NCI-H128 (cell line): ENCODE measurements around the gene KCNJ2.

Experiments used
- DNase-seq: peaks from one replicate; lab custom pipeline; 2025; ENCODE audit not compliant: unreplicated experiment; lab: John Stamatoyannopoulos, UW

Gene KCNJ2

DNA sequence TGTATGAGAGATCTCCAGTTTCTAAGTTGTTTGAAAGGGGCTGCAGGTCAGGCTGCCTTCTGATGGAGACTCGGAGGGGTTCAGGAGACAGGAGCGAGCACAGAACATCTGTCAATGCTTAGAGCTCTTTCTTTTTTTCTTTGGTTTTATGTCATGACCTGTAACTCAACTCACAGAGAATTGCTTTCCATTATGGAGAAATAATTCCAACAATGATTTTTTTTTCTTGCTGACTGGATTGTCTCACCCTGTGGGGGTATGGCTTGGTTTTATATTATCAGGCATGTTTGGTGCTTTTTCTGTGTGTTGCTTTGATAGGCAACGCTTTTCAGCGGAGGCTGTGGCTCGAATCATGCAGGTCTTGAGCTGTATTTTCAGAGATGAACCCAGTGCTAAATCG is 10.7 kb upstream of the KCNJ2 start:
- no peak for DNase-seq

DNA sequence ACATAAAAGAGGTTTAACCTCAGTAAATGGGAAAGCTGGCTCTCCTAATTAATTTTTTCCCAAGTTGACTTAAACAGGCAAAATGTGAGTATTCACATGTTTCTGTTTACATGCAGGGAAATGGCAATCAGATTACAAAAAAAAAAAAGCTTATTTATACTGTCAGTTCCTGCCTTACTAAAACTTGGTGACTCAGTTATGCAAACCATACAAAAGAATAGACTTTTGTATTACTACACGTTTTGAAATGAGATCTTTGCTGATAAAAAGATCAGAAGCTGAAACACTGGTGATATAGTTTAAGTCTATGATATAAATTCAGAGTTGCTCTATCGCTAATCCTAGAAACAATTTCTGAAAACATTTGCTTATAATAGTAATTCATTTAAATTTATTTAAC is 9.4 kb upstream of the KCNJ2 start:
- DNase-seq = no peak

DNA sequence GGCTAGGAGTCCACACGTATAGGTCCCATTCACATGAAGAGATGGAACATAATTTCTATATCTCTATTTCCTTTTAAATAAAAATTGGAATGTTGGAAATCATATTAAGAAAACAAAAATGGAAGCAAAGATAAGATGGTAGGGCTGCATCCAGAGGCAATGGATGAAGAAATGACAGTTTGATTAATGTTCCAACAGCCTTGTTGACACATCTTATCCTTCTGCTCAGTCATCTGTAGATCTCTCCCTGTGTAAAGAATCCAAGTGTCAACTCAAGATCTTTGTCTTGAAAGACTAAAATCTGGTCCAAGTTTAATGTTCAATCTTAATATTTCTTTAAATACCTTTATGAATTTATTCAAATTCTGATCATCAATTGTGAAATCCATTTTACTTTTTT is 7.8 kb upstream of the KCNJ2 start:
- no peak for DNase-seq

DNA sequence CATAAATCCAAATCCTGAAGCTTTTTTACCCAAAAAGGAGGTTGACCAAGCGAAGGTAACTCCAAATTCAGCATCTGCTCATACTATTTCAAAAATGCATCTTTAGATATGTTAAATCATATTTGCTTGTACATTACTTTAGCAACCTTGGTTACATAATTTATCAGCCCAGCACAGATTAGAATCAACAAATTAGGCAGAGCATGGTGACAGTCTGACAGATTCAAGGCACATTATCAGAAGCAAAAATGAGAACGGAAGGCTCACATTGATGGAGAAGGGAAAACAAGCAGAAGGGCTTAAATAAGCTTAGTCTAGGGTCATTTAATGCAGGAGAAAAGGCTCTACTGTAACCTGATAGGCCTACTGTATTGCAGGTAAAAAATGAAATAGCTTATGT is 3.9 kb upstream of the KCNJ2 start:
- DNase-seq = no peak

DNA sequence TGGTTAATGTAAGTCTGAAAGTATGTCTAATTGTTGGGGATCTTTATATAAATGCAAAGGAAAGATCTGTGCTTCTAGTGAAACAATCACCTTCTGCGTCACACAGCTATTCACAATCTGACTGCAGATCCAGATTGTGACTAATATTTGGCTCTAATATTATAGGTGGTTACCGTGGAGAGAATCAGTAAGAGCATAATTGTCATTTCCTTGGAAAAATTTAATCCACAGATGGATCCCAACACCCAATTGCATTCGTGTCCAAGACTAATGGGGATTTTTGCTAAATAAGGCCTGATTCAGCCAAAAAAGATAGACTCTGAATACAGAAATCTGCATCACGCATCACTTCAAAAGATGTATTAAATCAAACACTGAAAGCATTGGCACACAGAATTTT is 2.7 kb upstream of the KCNJ2 start:
- no peak for DNase-seq

DNA sequence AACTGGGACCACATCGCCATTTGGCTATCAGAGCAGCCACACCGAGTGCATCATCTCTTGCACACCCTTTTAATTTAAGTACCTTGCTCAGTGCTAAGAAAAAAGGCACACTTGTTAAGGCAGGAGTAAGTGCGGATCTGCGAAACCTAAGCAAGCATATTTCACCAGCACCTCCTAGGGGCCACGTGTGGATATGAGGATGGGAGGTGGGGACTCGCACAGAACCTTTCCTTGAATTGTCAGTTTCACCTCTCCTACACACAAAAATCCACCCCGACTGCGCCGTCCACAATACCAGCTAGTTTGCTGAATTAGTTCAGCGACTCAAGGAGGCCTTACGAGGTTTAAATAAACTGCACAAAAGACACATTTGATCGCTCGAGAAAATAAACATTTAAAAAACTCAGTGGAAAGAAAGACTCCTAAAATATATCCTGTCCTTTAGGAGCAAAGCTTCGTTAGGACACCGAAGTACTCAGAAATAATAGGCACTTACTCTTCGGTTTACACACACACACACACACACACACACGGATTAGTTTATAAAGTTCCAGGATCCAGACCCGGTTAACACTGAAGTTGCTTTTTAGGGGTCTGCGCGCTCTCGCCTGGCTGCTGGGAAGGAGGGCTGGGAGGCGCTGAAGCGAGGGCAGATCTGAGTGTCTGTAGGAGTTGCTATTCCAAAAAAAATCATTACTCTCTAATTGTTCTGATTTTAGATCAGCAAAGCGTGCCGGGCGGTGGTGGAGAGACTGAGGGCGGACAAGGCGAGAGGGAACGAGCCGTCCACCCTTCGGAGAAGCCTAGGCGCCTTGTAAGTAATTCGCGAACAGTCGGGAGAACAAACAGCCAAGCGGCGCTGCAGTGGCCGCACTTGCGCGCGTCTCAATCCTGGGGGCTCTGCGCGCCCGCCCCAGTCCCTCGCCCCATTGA is 1.0 kb upstream of the KCNJ2 start:
- DNase-seq = no peak

DNA sequence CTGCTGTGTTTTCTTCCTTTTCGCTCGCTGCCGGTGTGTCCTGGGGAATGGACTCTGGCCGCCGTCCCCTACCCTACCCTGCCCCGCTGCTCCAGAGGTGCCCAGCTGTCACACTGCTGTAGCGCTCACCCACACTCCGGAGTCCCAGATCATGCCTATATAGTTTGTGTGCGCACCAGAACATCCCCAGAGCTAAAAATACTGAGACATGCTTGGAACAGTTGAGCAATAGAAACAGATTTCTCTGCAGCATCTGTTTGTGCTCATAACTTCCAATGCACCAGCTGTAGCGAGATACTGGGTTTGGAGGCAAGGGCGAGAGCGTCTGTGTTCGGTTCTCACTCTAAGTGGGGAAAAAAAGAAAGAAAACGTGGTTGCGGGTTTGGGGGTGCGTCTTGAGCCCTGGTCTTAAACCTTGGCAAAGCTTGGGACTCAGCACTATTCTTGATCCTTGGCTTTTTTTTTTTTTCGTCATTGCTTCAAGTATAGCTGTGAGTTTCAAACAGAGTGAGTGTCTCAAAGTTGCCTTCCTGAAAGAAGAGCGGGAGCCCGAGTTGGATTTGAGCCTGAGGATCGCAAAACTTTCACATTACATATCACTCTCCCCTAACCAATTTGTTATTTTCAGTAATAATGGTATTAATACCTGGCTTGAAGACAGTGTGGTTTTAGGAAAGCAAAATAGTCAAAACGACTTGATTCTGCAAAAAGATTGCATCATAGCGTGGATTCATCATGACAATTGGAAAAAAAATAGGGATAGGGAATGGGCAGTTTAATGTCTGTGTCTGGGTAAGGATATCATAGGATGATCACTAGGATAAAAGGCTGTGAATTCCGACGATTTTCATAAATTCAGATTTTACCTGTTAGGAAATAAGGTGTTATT is 621 bp downstream of the KCNJ2 start:
- no peak for DNase-seq

DNA sequence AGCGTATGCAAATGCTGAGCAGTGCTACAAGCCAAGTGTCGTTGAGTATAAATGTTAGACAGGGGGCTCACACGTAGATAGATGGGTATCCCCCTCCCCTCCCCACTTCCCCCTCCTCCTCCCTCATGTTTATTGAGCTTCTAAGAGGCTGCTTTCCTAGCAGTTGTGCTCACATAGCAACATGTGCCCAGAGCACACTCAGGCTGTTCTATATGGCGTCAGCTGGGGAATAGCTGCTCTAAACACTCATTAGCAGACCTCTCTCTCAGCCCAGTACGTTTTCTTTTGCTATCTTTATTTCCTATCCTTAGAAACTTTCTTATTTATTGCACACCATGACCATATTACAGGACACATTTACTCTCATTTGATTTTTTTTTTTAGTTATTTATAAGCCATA is 1.8 kb downstream of the KCNJ2 start:
- no peak for DNase-seq

DNA sequence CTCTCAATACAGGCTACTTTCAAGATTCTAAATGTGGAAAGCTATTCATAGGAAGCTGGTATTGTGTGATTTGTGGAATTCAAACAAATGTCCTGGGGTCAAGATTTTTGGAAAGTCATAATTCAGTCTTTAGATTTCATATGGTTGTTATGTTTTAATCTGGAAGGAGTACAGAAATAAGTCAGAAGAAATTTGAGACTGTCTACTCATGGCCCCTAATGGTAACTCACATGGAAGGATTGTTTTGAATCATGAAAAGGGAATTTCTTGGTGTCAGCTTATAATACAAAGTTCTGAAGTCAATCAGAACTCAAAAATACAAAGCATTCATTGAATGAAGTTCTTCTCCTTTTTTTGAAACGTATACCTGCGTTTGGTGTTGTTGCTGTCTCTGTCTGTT is 3.1 kb downstream of the KCNJ2 start:
- DNase-seq = no peak

DNA sequence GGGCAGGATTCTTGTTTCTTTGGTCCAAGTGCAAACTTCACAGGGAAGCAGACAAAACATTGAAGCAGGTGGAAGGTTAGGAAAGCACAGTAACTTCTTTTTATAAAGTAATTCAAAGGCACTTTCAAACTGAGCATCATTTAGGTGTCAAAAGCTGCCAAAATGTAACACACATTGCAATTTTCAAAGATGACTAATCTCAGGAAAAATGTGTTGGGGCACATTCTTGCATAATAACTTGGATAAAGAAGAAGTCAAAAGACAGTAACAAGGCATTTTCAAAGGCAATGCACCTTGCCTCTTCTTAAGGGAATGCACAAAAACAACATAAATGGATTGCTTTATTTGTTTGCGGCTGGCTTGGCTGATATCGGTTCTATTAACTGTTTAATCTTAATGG is 3.6 kb downstream of the KCNJ2 start:
- DNase-seq = no peak

DNA sequence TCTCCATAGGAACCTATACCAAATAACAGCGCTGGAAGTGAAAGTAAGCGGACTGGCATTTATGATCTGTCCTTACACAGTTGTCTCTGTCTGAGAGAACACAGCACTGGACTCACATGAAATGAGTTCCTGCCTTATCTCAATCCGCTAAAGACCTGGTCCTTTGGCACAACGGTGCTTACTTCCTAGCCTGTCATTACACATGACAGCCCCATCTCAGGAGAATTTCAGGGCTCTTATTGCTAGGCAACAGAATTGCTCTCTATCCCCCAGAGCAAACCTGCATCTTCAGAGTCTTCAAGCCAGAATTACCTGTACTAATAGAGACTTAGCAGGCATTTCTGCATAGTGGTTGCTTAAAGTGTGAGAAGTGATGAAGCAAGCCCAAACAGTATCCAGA is 4.3 kb downstream of the KCNJ2 start:
- DNase-seq = no peak

DNA sequence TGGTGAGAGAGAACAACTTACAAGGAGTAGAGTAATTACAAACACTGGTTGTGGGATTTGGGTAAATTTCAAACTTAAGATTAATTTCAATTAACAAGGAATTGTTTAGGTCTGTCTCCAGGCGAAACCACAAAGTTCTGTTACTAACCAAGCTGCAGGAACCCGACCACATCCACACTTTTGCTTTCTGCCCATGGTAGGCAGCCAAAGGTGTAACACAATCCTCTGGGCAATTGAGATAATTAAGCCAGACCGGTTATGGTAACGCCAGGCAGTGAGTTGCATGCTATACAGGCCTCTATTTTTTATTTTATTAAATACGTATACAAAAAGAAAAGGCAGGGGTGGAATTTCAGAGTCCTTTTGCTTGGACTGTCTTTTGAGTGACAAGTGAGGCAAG is 12.0 kb downstream of the KCNJ2 start:
- DNase-seq = no peak

DNA sequence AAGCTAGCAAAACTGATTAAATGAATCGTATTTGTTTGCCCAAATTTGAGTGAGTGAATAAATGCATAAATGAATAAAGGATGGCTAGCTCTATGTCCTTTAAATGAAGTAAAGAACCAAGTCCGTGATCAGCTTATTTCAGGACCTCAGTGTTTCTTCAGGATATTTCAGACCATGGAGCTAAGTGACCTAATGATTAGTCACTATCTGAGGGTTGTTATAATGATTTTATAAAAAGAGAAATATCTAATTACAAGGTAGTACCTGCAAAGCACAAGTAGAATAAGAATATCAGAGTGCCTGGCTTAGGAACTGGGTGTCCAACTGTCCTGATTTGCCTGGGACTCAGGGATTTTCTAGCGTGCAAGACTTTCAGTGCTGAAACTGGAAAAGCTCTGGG is 12.5 kb downstream of the KCNJ2 start:
- DNase-seq = no peak

DNA sequence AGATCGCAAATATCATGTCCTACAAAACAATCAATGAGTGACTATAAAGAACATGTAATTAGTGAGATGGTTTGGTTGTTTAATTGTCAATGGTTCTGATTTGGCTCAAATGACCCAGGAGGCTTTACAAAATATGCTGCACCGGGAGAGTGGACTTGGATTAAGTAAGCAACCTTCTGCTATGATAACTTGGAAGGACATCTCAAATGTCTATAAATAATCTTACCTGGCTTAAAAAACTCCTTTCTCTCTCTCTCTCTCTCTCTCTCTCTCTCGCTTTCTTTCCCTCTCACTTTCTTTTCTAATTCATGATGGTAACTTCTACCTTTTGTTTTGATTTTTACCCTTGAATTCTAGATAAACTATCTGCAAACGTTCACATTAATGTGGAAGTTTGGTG is 14.2 kb downstream of the KCNJ2 start:
- DNase-seq = no peak

DNA sequence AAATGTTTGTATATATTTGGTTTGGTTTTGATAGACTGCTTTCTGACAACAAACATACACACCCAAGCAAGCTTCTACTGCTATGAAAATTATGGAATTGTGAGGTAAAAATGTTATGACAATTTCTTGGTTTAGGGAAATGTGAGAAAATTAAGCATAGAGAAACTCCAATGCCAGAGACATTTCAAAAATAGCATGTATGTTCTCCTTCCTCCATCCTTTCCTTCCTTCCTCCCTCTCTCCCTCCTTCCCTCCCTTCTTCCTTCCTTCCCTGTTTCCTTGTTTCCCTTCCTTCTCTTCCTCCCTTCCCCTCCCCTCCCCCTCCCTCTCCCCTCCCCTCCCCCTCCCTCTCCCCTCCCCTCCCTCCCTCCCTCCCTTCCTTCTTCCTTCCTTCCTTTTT is 14.9 kb downstream of the KCNJ2 start:
- DNase-seq = no peak

DNA sequence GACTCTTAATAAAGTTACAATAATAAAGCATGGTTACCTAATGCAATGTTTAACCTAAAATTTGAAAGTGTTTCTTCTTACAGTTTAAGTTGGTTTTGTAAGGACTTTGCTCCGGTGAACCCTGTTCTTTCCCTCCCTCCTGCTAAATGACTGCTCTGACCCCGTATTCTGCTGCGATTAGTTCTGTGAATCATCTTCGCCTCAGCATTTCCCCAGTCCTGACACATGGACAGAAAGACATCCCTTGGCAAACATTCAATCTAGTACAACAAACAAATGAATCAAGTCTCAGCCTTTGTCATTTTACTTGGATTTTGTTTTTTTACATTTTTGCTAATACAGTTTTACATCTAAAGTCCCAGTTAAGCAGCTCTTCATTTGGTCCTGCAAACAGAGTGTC is 15.4 kb downstream of the KCNJ2 start:
- DNase-seq = no peak

DNA sequence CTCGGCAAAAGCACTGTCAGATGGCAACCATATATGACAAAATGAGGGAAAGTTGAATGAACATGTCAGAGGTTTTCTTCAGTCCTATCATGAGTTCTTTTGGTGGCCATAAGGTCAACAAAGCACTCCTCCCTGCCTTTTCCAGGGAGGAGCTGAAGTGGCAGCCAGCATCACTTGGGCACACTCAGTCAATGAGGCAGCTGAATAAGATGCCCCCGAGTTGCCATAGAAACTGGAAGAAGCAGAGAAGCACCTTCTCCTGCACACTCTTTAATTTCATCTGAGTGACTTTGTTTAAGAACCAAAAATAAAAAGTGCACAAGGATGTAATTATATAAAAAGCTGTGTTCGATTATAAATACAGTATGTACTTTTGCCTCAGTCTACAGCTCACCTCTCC is 16.0 kb downstream of the KCNJ2 start:
- no peak for DNase-seq

DNA sequence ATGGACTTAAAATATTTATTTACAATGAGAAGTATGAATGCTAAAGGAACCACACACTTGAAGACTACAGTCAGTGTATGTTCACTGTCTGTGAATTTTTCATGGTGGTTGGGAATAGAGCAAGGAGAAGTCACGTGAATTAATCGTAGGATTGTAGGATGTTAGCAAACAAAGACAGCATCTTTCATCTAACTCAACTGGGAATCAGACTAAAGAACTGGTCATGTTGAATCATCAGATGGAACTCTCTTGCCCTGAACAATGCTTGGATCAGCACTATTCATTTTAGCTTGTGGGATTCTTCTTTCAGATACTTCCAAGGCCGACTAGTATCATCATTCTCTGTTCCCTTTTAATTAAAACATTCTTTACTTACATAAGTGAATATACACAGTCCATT is 18.1 kb downstream of the KCNJ2 start:
- no peak for DNase-seq

DNA sequence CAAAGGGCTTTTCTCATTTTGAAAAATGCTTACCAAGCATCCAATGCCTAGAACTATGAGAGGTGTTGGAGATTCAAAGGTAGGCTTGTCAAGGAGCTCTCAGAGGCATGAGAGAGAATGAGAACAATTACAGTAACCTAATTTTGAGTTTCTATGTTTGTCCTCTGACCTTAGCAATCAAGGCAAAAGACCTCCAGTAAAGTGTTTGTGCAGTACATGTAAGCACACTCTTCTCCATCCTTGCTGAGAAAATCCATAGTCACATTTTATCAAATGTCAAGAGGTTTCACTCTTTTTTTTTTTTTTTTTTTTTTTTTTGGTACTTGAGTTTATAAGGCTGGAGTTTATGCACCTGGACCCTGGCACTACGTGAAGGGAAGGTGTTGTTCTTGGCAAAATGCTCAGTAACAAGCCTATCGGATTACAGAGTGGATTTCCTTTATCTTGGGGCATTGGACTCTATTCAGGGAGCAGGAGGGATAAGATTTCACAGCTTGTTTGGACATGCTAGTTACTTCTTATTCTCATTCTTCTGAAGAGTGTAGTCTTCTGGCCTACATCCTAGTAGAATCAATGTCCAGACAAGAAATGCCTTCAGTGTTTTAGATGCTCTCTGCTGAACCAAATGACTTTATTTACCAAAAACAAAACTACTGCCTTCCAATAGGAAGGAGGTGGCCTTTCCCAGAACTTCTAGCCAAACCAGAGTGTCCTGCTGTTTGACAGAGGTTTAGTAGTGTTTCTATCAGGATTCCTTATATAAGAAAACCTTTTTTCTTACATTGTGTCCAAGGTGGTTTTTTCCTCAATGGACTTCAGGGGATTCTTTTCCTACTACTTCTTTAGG is 21.9 kb downstream of the KCNJ2 start:
- DNase-seq = peak; percentile 40

DNA sequence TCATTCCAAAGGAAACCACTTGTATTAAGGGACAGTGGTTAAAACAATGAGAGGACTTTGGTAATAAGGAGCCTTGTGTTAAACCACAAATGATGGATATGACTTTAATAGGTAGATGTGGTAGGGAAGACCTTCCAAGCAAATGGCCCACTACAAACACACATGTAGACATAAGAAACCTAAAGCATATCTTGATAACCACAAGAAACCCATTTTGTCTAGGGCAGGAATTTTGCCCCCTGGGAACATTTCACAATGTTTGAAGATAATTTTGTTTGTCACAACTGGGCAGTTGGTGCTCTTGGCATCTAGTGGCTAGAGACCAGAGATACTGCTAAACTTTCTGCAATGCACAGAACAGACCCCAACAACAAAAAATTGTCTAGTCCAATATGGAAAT is 25.8 kb downstream of the KCNJ2 start:
- DNase-seq = no peak

DNA sequence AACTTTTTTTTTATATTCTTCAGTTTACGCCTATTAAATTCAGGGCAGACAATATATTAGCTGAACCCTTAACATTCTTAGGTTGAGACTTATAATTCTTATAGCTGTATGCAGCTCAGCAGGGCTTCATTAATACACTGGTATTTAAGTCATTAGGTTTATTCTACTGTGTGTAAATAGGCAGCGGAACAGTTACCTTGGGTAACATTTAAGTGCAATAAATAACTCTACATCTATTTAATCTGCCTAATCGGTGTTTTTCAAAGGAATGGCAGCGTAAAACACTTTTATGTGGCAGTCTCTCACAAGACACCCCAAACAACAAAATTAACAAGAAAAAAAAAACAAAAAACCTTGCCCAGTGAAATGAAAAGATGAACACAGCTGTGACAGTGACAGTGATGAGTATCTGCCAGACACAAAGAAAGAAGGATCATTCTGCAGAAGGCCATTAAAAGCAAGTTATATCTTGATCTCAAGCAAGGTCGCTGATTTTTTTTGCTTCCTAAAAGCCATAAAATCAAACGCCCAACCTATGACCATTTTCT is 32.6 kb downstream of the KCNJ2 start:
- no peak for DNase-seq
